ENCODE data around the gene LRP5.

Gene LRP5

GRCh38 chr11:68495872-68496271 is 183.5 kb downstream of the LRP5 start:
- no peak for DNase-seq (ENCODE audit: low read depth)
- no peak overlapping the region for H3K4me3 ChIP-seq (ENCODE audit: low read length)
- TF ChIP-seq, protein P1, sequence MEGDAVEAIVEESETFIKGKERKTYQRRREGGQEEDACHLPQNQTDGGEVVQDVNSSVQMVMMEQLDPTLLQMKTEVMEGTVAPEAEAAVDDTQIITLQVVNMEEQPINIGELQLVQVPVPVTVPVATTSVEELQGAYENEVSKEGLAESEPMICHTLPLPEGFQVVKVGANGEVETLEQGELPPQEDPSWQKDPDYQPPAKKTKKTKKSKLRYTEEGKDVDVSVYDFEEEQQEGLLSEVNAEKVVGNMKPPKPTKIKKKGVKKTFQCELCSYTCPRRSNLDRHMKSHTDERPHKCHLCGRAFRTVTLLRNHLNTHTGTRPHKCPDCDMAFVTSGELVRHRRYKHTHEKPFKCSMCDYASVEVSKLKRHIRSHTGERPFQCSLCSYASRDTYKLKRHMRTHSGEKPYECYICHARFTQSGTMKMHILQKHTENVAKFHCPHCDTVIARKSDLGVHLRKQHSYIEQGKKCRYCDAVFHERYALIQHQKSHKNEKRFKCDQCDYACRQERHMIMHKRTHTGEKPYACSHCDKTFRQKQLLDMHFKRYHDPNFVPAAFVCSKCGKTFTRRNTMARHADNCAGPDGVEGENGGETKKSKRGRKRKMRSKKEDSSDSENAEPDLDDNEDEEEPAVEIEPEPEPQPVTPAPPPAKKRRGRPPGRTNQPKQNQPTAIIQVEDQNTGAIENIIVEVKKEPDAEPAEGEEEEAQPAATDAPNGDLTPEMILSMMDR (IDR thresholded peaks at IDR 0.05; ENCODE audit: insufficient read depth, low read depth, low read length, missing control alignments), result no peak

DNA sequence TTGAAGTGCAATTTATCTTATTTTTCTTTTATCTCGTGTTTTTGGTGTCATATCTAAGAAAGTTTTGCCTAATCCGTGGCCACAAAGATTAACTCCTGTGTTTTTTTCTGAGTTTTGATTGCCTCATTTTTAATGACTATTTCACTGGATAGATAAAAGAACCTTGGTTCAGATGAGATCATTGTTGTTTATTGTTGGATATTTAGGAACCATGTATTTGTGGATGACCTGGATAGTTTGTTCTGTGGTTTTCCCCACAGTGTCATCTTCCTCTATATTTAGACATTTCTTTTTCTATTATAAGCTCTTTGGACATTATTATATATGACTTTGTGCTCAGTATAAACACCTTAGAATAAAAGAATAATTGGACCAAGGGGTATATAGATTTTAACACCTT is 185.4 kb downstream of the LRP5 start:
- no peak for DNase-seq (ENCODE audit: low read depth)
- no peak overlapping the region for H3K4me3 ChIP-seq (ENCODE audit: low read length)
- TF ChIP-seq, protein P1 (IDR thresholded peaks at IDR 0.05; ENCODE audit: insufficient read depth, low read depth, low read length, missing control alignments), result no peak

- TF ChIP-seq, protein P1 (IDR thresholded peaks at IDR 0.05; ENCODE audit: insufficient read depth, low read depth, low read length, missing control alignments), result no peak
- H3K4me3 ChIP-seq (ENCODE audit: low read length), result no peak overlapping the region
- DNase-seq (ENCODE audit: low read depth), result no peak
Observed at GRCh38 chr11:68498321-68498720, 185.9 kb downstream of the LRP5 start.

Measured in epithelial cell of esophagus (primary cell).